C4-2B (cell line): Measurements from ENCODE around the gene DDX3X.

Experiments used
- CTCF ChIP-seq: fragments of 450-650 bp; conservative IDR thresholded peaks from 2 replicates; pipeline ENCODE4 v1.5.1; 2017; ENCODE audit warnings: mild to moderate bottlenecking
- ZFX ChIP-seq: fragments of 450-650 bp; IDR thresholded peaks from 2 replicates; pipeline ENCODE4 v1.6.1; 2017

GRCh38 chrX:41329101-41329500 lies 4.9 kb upstream of the DDX3X start:
- no peak for TF ChIP-seq CTCF
- no peak for TF ChIP-seq ZFX
